ENCODE results near the gene TLL2.

Gene TLL2

GRCh38 chr10:96460316-96460715, 53.4 kb downstream of the TLL2 start:
- DNase-seq, result no peak

- no peak for DNase-seq
Measured at GRCh38 chr10:96457341-96457740, 56.4 kb downstream of the TLL2 start.

- DNase-seq, result no peak
Measured at GRCh38 chr10:96456296-96456840, 57.4 kb downstream of the TLL2 start.

- DNase-seq, result no peak
Measured at GRCh38 chr10:96453856-96454583, 59.7 kb downstream of the TLL2 start.

- DNase-seq, result no peak
Measured at GRCh38 chr10:96452494-96453153, 61.1 kb downstream of the TLL2 start.

- no peak for DNase-seq
Measured at GRCh38 chr10:96450529-96451207, 63.1 kb downstream of the TLL2 start.

- DNase-seq, result no peak
Measured at GRCh38 chr10:96448558-96448957, 65.2 kb downstream of the TLL2 start.

GRCh38 chr10:96448021-96448457, 65.7 kb downstream of the TLL2 start:
- DNase-seq, result no peak

- DNase-seq, result no peak
Measured at GRCh38 chr10:96446966-96447596, 66.6 kb downstream of the TLL2 start.

GRCh38 chr10:96441987-96442643, 71.6 kb downstream of the TLL2 start:
- no peak for DNase-seq

- no peak for DNase-seq
Measured at GRCh38 chr10:96441322-96441885, 72.3 kb downstream of the TLL2 start.

GRCh38 chr10:96440361-96441292, 73.1 kb downstream of the TLL2 start:
- no peak for DNase-seq

GRCh38 chr10:96439725-96440124, 74.0 kb downstream of the TLL2 start:
- DNase-seq, result no peak

- DNase-seq, result no peak
Measured at GRCh38 chr10:96436035-96436434, 77.7 kb downstream of the TLL2 start.

- no peak for DNase-seq
Measured at GRCh38 chr10:96431211-96431970, 82.3 kb downstream of the TLL2 start.

GRCh38 chr10:96427291-96427690, 86.4 kb downstream of the TLL2 start:
- no peak for DNase-seq

GRCh38 chr10:96422525-96422924, 91.2 kb downstream of the TLL2 start:
- DNase-seq, result no peak

GRCh38 chr10:96421995-96422394, 91.7 kb downstream of the TLL2 start:
- no peak for DNase-seq

- DNase-seq, result no peak
Measured at GRCh38 chr10:96420228-96421009, 93.3 kb downstream of the TLL2 start.

- DNase-seq, result no peak
Measured at GRCh38 chr10:96419351-96419750, 94.4 kb downstream of the TLL2 start.

All from NCI-H2081 (cell line).